Stimulated activated naive CD4-positive, alpha-beta T cell (primary cell): ENCODE results near the gene HS3ST5.
"Not testable (repeated sequence)": the region's sequence is repeated elsewhere in the genome, so short reads cannot be mapped to it uniquely, and the experiment has no call there.

Source experiments
- DNase-seq, 6 experiments: peaks; one replicate each; lab custom pipeline; 2025; lab: John Stamatoyannopoulos, UW

HS3ST5 gene

GRCh38 chr6:114153448-114153847 is 189.4 kb downstream of the HS3ST5 start:
- DNase-seq = no peak

- no peak for DNase-seq
Measured at GRCh38 chr6:114151064-114151690, 191.6 kb downstream of the HS3ST5 start.

GRCh38 chr6:114149182-114149581 is 193.6 kb downstream of the HS3ST5 start:
- not testable (repeated sequence) for DNase-seq

- DNase-seq = no peak
Measured at GRCh38 chr6:114144887-114145851, 197.7 kb downstream of the HS3ST5 start.

- DNase-seq = no peak
Measured at GRCh38 chr6:114142258-114142657, 200.6 kb downstream of the HS3ST5 start.

- no peak for DNase-seq
Measured at GRCh38 chr6:114140416-114140815, 202.4 kb downstream of the HS3ST5 start.

- DNase-seq = no peak
Measured at GRCh38 chr6:114138577-114139248, 204.1 kb downstream of the HS3ST5 start.

GRCh38 chr6:114135363-114135971 is 207.4 kb downstream of the HS3ST5 start:
- no peak for DNase-seq

- no peak for DNase-seq
Measured at GRCh38 chr6:114133816-114134215, 209.0 kb downstream of the HS3ST5 start.

- no peak for DNase-seq
Measured at GRCh38 chr6:114131945-114132344, 210.9 kb downstream of the HS3ST5 start.

GRCh38 chr6:114125576-114125975 is 217.2 kb downstream of the HS3ST5 start:
- DNase-seq = no peak

- DNase-seq = no peak
Measured at GRCh38 chr6:114121913-114122662, 220.7 kb downstream of the HS3ST5 start.

- DNase-seq = no peak
Measured at GRCh38 chr6:114119056-114119455, 223.8 kb downstream of the HS3ST5 start.

GRCh38 chr6:114115652-114116051 is 227.2 kb downstream of the HS3ST5 start:
- no peak for DNase-seq

GRCh38 chr6:114108119-114109002 is 234.5 kb downstream of the HS3ST5 start:
- no peak for DNase-seq

GRCh38 chr6:114106020-114106419 is 236.8 kb downstream of the HS3ST5 start:
- no peak for DNase-seq

GRCh38 chr6:114101255-114101654 is 241.6 kb downstream of the HS3ST5 start:
- no peak for DNase-seq

- DNase-seq = no peak
Measured at GRCh38 chr6:114100215-114100994, 242.4 kb downstream of the HS3ST5 start.

GRCh38 chr6:114096561-114097172 is 246.2 kb downstream of the HS3ST5 start:
- DNase-seq = no peak
